GM19193 (cell line): ENCODE measurements around the gene RPL29.

Experiments
- POLR2A ChIP-seq: IDR thresholded peaks from 4 replicates; pipeline ENCODE4 v1.6.1; 2011; ENCODE audit not compliant: insufficient read depth, insufficient read length; ENCODE audit errors: extremely low read depth

RPL29 gene

GRCh38 chr3:52001443-52001974 is 5.8 kb upstream of the RPL29 start:
- no peak for TF ChIP-seq POLR2A

DNA sequence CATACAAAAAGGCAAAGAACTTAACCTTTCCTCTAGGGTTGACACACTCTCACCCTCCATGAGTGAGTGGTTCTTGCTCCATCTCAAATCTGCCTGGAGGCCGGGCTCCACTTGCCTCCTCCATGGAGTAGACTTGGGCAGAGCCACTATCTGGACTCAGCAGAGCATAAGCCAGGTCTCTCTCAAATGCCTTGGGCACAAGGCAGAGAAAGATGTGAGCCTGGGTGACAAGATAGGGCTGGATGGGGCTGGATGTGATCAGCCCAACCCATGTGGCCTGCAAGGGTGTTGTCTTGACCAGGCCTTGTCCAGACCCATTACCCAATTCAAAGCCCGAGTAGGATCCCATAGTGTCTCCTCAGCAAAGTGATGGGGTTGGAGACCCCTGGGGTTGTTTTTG is 4.2 kb upstream of the RPL29 start:
- no peak for TF ChIP-seq POLR2A

GRCh38 chr3:51998774-51999173 is 3.1 kb upstream of the RPL29 start:
- TF ChIP-seq POLR2A = no peak

GRCh38 chr3:51997935-51998596 is 2.4 kb upstream of the RPL29 start:
- no peak for TF ChIP-seq POLR2A

DNA sequence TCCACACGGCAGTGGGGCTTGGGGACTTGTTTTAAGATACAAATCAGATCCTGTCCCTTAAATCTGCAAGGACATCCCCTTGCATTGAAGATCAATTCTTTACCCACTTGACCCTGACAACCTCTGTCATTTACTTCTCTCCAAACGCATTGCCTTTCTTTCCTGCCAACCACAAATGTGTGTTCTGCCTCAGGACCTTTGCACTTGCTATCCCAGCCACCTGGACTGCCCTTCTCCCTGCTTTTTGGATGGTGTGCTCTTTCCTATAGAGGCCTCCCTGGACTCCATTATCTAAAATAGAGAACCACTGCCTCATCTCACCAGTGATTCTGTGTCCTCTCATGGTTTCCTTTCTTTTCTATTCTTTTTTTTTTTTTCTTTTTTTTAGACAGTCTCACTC is 1.5 kb upstream of the RPL29 start:
- TF ChIP-seq POLR2A = no peak

- TF ChIP-seq POLR2A = no peak
These were observed 1.2 kb downstream of the RPL29 start for GRCh38 chr3:51994530-51994929.

GRCh38 chr3:51992017-51992682 is 3.5 kb downstream of the RPL29 start:
- peak; percentile 53 for TF ChIP-seq POLR2A

GRCh38 chr3:51988286-51989146 is 7.2 kb downstream of the RPL29 start:
- TF ChIP-seq POLR2A = no peak

DNA sequence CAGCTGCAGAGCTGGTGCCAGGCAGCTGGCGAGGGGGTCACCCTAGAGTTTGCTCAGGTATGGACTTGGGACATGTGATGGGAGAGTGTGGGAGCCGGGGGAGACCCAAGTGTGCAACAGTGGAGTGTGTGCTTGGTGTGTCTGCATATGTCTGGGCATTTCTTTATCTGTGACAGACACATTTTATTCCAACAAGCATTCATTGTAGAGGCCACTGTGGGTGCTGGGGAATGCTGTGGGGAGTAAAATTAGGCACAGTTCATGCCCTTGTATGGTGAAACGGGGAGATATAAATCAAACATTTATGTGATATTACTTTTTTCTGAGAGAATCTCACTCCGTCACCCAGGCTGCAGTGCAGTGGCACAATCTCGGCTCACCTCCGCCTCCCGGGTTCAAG is 8.1 kb downstream of the RPL29 start:
- TF ChIP-seq POLR2A = no peak

DNA sequence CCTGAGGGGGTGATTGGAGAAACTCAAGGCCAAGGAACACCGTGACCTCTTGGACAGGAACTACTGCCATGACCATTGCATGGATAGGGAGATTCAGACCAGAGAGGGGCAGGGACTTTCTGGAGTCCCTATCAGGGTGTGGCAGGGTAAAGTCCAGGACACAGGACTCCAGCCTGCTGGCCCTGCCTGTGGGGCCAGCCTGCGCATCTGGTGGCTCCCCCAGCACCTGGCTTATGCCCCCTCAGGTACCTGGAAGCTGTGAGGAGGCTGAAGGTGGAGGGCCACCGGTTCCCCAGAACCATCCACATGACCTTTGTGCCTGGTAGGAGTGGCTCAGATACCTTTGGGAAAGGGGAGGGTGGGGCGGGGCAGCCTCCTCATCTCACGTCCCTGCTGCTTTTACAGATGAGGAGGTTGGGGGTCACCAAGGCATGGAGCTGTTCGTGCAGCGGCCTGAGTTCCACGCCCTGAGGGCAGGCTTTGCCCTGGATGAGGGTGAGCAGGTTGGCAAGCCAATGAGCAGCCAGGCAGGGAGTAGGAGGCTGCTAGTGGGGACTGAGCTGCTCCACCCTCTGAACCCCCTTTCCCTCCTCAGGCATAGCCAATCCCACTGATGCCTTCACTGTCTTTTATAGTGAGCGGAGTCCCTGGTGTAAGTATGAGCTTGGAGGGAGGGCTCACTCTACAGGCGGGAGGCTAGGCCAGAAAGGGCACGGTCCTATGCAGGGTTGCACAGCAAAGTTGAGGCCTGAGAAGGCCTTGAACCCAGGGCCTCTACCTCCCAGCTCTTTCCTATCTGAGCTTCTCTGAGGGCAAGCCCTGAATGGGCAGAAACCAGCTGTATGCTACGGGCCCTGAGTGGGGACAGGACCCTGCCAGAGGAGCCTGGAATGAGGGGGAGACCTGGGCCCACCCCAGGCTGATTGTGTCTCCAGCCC is 9.4 kb downstream of the RPL29 start:
- no peak for TF ChIP-seq POLR2A

DNA sequence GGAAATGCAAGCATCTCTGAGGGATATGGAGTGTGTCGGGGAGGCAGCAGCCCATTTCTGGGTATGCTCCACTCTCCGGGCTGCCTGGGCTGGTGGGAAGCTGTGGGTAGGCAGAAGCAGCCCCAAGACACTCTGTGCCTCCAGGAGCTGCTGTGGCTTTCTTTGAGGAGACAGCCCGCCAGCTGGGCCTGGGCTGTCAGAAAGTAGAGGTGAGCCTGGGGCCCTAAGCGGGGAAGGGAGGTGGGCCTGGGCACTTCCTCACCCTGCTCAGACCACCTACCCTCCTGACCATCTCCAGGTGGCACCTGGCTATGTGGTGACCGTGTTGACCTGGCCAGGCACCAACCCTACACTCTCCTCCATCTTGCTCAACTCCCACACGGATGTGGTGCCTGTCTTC is 10.6 kb downstream of the RPL29 start:
- TF ChIP-seq POLR2A = no peak

GRCh38 chr3:51984269-51984647 is 11.4 kb downstream of the RPL29 start:
- TF ChIP-seq POLR2A = no peak

- no peak for TF ChIP-seq POLR2A
These were observed 12.0 kb downstream of the RPL29 start for GRCh38 chr3:51983578-51984268.
